Body of pancreas (tissue), 4 donors: Measurements from ENCODE around the gene TENM3. TPM values are rescaled to one million over a fixed set of nuclear protein-coding genes. Genes with fewer than 3 reads are reported as not detected.

ENCODE experiments used
- ATAC-seq: fragments of 150-250 bp; one replicate; pipeline ENCODE4 v1.9.1; 2016
- DNase-seq, 4 donors: peaks; one replicate each; pipeline ENCODE4 v3.0.0-alpha.2; 2019
- H3K27ac ChIP-seq, 4 donors: fragments of 200-600 bp; sonication (generic); 1 replicate in 3 of 4; 2 replicates in 1 of 4; pipeline versions ENCODE4 v1.5.1 to v1.6.1; 2016 to 2019; ENCODE audit warnings: mild to moderate bottlenecking in 1 of 4, mixed read lengths in 1 of 4, moderate library complexity in 1 of 4
- H3K27me3 ChIP-seq, 2 donors: fragments of 200-600 bp; sonication (generic); one replicate each; pipeline ENCODE4 v1.6.0; 2016; ENCODE audit warnings: mild to moderate bottlenecking in 1 of 2
- H3K36me3 ChIP-seq, 2 donors: fragments of 200-600 bp; sonication (generic); replicated peaks in 1 of 2; 2 replicates each; pipeline ENCODE4 v1.5.1; 2016; ENCODE audit warnings: low read depth in 2 of 2; ENCODE audit not compliant: insufficient read depth in 1 of 2
- H3K4me1 ChIP-seq: fragments of 200-600 bp; sonication (generic); one replicate; pipeline ENCODE4 v1.6.0; 2016
- H3K4me3 ChIP-seq, 2 donors: fragments of 200-600 bp; sonication (generic); 1 replicate in 1 of 2; 2 replicates in 1 of 2; pipeline ENCODE4 v1.5.1; 2016 to 2019
- H3K9me3 ChIP-seq, 3 donors: fragments of 200-600 bp; sonication (generic); 1 replicate in 2 of 3; 2 replicates in 1 of 3; pipeline ENCODE4 v1.5.1; 2016
- POLR2A ChIP-seq, 3 donors: fragments of 450-650 bp; IDR thresholded peaks; one replicate each; pipeline ENCODE4 v1.6.1; 2016; ENCODE audit warnings: antibody characterized with exemption in 3 of 3, mild to moderate bottlenecking in 2 of 3
- WGBS, 2 donors: methylation state at CpG; one replicate each; pipeline ENCODE4 v1.1.5; 2017; 5-methylcytosine and 5-hydroxymethylcytosine counted together
- intact Hi-C: fragments of 100-400 bp; cut with DNase I; formaldehyde crosslinking; loops from one replicate; pipeline ENCODE4 v1.15.1; 2023
- total RNA-seq, 2 donors: library from RNA; depleted of rRNA; stranded (reverse); fragments of >200 nt; gene quantifications; one replicate each; pipeline ENCODE4 v1.1.0, GENCODE V29; 2016
- TF ChIP-seq, protein P1 (sequence below), 7 experiments: fragments of 450-650 bp in 4 of 7; fragments of 200-600 bp in 3 of 7; sonication (generic) in 3 of 7; IDR thresholded peaks; one replicate each; pipeline ENCODE4 v1.5.1; 2016 to 2019; ENCODE audit warnings: antibody characterized with exemption in 7 of 7

Gene TENM3
- total RNA-seq, 2 donors from 2014 or later: 2.3 to 9.6 TPM

DNA sequence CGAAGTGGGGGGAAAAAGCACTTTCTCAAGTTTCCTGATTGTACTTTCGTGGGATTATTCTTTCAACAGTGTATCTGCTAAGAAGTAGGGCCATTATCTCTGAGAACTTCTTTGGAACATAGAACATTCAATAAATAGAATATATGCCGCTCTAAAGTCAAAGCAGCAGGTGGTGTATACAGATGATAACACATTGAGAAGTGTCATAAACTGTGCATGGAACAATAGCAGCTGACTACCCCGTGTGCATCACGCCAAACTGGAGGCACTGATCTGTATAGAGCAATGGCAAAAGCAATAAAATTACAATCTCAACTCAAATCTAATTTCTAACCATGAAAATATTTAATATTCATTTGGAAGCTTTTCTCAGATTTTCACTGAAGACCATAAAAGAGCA is 498.7 kb downstream of the TENM3 start:
- WGBS, 2 donors: 82 to 84% methylated on average over 5 of the region's 5 CpGs
- no peak for DNase-seq
- ATAC-seq: no peak
- H3K27ac ChIP-seq: no peak overlapping the region
- no peaks in the 10 kb centered on the region for H3K4me1 ChIP-seq
- no peak overlapping the region for H3K4me3 ChIP-seq
- no peaks in the 10 kb centered on the region for H3K27me3 ChIP-seq
- intact Hi-C loops: no loop called here
- no peak for TF ChIP-seq POLR2A (IDR thresholded peaks at IDR 0.05)
- H3K9me3 ChIP-seq: no peaks in the 10 kb centered on the region
- no peaks in the 10 kb centered on the region for H3K36me3 ChIP-seq

DNA sequence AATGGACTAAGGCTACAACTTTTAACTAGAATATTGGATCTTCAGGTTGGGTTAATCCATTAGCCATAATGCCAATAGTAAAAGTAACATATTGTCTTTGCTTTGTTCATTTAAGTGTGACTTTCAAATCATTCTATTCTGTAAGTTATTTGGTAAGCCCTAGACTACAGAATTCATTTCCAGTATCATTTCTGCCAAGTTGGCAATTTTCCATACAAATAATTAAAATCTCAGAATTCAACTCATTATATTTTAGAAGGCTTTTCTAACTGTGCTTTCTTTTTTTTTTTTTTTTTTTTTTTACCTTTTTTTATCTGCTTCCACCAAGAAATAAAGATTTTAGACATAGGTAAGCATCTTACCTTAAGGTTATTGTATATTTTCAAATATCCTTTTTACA is 500.6 kb downstream of the TENM3 start:
- H3K9me3 ChIP-seq: no peaks in the 10 kb centered on the region
- no peak for DNase-seq
- intact Hi-C loops: no loop called here
- ATAC-seq: no peak
- H3K27ac ChIP-seq: no peak overlapping the region
- no peaks in the 10 kb centered on the region for H3K4me1 ChIP-seq
- no peaks in the 10 kb centered on the region for H3K27me3 ChIP-seq
- no peak for TF ChIP-seq POLR2A (IDR thresholded peaks at IDR 0.05)
- TF ChIP-seq, protein P1, sequence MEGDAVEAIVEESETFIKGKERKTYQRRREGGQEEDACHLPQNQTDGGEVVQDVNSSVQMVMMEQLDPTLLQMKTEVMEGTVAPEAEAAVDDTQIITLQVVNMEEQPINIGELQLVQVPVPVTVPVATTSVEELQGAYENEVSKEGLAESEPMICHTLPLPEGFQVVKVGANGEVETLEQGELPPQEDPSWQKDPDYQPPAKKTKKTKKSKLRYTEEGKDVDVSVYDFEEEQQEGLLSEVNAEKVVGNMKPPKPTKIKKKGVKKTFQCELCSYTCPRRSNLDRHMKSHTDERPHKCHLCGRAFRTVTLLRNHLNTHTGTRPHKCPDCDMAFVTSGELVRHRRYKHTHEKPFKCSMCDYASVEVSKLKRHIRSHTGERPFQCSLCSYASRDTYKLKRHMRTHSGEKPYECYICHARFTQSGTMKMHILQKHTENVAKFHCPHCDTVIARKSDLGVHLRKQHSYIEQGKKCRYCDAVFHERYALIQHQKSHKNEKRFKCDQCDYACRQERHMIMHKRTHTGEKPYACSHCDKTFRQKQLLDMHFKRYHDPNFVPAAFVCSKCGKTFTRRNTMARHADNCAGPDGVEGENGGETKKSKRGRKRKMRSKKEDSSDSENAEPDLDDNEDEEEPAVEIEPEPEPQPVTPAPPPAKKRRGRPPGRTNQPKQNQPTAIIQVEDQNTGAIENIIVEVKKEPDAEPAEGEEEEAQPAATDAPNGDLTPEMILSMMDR (IDR thresholded peaks at IDR 0.05): no peak
- H3K4me3 ChIP-seq: no peak overlapping the region
- no peaks in the 10 kb centered on the region for H3K36me3 ChIP-seq

DNA sequence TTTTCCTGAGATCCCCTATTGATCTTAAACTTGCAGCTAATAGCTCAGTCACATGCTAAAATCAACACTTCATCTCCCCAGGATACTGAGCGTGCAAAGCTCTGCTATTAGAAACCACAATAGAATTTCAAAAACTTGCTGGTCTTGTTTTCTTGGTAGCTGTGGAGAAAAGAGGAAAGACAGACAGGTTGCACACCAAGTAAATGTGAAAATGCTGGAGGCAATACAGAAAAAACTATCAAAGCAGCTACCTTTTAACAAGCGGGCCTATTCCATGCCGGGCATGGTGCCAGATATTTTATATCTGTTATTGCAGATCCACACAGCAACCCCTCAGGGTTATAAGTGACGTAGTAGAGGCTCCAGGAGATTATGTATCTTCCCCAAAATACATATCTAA is 502.0 kb downstream of the TENM3 start:
- H3K4me1 ChIP-seq: no peaks in the 10 kb centered on the region
- H3K4me3 ChIP-seq: no peak overlapping the region
- TF ChIP-seq, protein P1 (IDR thresholded peaks at IDR 0.05): no peak
- TF ChIP-seq POLR2A (IDR thresholded peaks at IDR 0.05): no peak
- H3K9me3 ChIP-seq: no peaks in the 10 kb centered on the region
- intact Hi-C loops: no loop called here
- H3K27ac ChIP-seq: no peak overlapping the region
- H3K27me3 ChIP-seq: no peaks in the 10 kb centered on the region
- ATAC-seq: no peak
- H3K36me3 ChIP-seq: no peaks in the 10 kb centered on the region
- WGBS, 2 donors: 49 to 75% methylated on average over 4 of the region's 4 CpGs
- no peak for DNase-seq

DNA sequence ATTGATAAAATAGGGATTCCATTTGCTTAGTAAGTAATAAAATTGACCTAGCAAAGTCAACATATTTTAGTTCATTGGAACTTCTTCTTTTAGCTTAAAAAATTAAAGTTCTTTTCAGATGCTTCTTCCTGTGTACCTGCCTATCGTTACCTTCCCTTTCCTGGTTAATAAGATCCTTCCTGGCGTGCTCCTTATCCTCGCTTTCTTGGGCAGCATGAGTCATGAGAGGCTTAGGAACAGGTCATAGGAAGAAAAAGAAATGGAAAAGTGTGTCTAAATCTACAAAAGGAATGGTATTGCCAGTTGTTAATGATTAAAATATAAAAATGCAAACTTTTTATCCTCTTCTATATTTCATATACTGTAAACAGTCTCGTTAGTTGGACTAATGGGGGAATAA is 503.7 kb downstream of the TENM3 start:
- no peaks in the 10 kb centered on the region for H3K9me3 ChIP-seq
- H3K27me3 ChIP-seq: no peaks in the 10 kb centered on the region
- ATAC-seq (no peak), DNase-seq (no peak)
- intact Hi-C loops: no loop called here
- no peaks in the 10 kb centered on the region for H3K4me1 ChIP-seq
- 91 to 96% methylated on average over 4 of the region's 4 CpGs for WGBS, 2 donors
- no peak overlapping the region for H3K4me3 ChIP-seq
- no peaks in the 10 kb centered on the region for H3K36me3 ChIP-seq
- no peak overlapping the region for H3K27ac ChIP-seq
- no peak for TF ChIP-seq POLR2A (IDR thresholded peaks at IDR 0.05)
- TF ChIP-seq, protein P1 (IDR thresholded peaks at IDR 0.05): no peak

DNA sequence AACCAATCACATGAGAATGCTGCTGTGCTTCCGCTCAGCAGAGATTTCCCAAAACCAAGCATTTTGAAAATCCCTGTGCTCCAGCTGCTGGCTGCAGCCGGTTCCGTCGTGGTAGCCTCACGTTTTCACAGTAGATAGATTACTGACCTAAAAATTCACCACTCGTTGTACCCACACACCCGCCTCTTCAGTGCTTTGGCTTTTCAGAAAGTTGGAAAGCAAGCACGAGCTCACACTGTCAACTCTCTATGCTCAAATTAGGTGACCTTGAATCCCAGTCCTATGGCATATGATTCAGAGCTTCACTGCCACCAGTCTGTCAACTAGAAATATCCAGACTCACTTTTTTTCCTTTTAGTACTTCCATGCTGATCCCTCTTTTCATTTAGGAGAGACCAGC is 505.1 kb downstream of the TENM3 start:
- 80 to 85% methylated on average over 8 of the region's 8 CpGs for WGBS, 2 donors
- H3K4me3 ChIP-seq: no peak overlapping the region
- intact Hi-C loops: no loop called here
- no peak for DNase-seq
- no peaks in the 10 kb centered on the region for H3K27me3 ChIP-seq
- no peaks in the 10 kb centered on the region for H3K4me1 ChIP-seq
- no peak overlapping the region for H3K27ac ChIP-seq
- H3K9me3 ChIP-seq: no peaks in the 10 kb centered on the region
- TF ChIP-seq, protein P1 (IDR thresholded peaks at IDR 0.05): no peak
- no peak for TF ChIP-seq POLR2A (IDR thresholded peaks at IDR 0.05)
- ATAC-seq: no peak
- H3K36me3 ChIP-seq: no peaks in the 10 kb centered on the region
